Ammon's horn (tissue), 1 donor: ENCODE measurements around the gene AFF1.
"Not testable (repeated sequence)": the region's sequence is repeated elsewhere in the genome, so short reads cannot be mapped to it uniquely, and the experiment has no call there.

Experiments
- DNase-seq: peaks from one replicate; pipeline ENCODE4 v3.0.0-alpha.2; 2016; ENCODE audit warnings: low spot score

The AFF1 gene

DNA sequence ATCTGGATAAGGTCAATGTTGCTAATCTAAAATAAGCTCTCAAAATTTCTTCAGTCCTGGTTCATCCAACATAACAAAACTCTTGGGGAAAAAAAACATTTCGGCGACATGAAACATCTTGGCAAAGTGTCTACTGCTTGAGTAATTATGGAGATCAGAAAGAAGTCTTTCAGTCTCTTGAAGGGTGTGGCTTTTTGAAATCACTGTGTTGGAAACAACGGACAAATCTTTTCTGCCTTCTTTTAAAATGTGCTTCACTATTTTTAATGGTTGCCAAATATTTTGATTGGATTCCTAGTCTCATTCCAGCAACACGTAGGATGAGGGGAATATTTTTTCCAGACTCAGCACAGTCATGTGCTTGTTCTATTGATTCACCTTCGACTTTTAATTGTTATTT is 147.0 kb downstream of the AFF1 start:
- DNase-seq, result no peak

DNA sequence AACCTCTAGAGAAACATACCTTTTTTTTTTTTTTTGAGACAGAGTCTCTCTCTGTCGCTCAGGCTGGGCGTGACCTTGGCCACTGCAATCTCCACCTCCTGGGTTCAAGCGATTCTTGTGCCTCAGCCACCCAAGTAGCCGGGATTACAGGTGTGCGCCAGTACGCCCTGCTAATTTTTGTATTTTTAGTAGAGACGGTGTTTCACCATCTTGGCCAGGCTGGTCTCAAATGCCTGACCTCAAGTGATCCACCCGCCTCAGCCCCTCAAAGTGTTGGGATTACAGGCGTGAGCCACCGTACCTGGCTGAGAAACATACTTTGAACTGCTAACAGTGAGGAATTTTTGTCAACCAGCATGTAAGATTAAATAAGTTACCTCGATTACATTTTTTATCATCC is 150.9 kb downstream of the AFF1 start:
- not testable (repeated sequence) for DNase-seq

GRCh38 chr4:87086143-87086805 is 151.5 kb downstream of the AFF1 start:
- DNase-seq, result no peak

- DNase-seq, result no peak
Observed at GRCh38 chr4:87087015-87087414, 152.2 kb downstream of the AFF1 start.

DNA sequence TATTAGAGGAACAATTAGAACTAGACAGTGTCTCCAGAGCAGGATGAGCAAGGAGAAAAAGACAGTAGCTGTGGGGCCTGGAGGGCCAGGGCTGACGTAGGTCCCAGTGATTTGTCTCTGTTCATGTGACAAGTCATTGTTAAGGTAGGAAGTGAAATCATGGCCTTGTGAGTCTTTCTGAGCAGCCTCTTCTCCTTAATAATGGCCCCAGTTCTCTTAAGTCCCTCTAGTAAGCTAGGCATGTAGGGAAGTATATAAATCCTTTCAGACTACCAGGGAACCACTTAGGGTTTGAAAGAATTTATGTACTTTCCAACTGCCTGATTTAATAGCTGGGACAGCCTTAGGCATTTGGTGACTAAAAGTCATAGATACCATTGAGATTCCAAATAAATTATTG is 152.6 kb downstream of the AFF1 start:
- no peak for DNase-seq

- no peak for DNase-seq
Observed at GRCh38 chr4:87088186-87088585, 153.4 kb downstream of the AFF1 start.

DNA sequence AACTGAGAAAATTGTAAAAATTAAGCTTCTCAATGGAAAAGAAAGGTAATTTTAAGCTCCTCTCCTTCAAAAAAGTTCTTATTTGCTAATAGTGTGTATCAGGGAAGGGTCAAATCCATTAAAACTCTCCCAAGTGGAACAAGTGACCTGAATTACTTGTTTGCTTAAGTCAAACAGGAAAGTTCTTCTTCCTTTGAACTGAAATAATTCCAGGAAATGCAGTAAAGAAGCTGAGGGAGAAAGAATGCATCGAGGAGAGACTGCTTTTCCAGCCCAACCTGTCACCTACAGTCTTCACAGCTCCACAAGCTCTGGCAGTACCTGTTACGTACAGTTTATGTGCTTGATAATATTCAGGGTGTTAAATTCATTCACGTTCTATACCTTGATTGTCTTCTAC is 154.6 kb downstream of the AFF1 start:
- DNase-seq, result no peak

GRCh38 chr4:87090305-87090704 is 155.5 kb downstream of the AFF1 start:
- DNase-seq, result no peak

- peak; percentile 53 for DNase-seq
Observed at GRCh38 chr4:87092389-87093141, 157.8 kb downstream of the AFF1 start.

DNA sequence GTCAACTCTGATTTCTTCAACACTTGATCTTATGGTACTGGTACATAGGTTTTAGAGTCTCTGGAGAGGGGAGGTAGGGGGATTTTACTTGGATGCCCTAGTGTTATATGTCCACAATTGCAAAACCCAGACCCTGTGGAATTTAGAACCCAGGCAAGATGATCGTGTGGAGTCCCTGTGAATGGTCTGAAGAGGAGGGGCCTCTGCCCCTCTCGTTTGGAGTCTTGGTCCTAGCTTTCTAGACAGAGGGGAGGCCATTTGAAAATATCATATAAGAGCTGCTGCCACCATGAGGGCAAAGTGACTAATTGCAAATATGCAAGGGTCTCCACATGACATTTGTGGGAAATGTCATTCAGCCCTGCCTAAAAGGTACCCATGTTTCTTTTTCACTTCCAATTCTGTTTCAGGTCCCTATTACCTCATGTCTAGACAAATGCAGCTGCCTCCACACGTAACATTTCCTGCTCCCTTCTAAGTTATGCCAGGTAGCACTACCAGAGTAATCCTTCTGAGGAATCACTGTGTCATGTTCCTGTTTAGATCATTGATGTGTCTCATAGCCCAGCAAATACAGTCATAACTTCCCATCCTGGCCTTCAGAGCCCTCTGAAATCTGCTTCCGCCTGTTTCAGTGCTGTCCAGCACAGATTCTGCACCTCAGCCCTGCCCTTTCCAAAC is 158.8 kb downstream of the AFF1 start:
- DNase-seq, result peak; percentile 70

GRCh38 chr4:87097075-87097474 is 162.3 kb downstream of the AFF1 start:
- no peak for DNase-seq

- no peak for DNase-seq
Observed at GRCh38 chr4:87100168-87100567, 165.4 kb downstream of the AFF1 start.

- DNase-seq, result no peak
Observed at GRCh38 chr4:87101543-87102199, 166.9 kb downstream of the AFF1 start.

DNA sequence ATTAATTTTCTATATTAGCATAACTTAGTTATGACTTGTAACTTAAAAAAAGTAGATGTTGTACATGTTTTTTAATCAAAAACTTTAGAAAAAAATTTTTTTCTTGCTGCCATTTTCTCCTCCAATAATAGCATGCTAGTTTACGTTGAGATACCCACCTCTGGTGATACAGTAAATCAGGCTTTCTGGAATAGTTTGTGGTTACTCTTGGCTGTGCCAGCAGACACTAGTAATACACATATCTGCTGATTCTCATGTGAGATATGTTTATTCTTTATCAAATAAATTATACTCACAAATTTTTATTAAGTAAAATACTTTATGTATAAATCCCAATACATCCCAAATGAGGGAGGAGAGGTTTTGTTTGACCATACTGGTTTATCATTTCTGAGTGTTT is 168.3 kb downstream of the AFF1 start:
- no peak for DNase-seq

DNA sequence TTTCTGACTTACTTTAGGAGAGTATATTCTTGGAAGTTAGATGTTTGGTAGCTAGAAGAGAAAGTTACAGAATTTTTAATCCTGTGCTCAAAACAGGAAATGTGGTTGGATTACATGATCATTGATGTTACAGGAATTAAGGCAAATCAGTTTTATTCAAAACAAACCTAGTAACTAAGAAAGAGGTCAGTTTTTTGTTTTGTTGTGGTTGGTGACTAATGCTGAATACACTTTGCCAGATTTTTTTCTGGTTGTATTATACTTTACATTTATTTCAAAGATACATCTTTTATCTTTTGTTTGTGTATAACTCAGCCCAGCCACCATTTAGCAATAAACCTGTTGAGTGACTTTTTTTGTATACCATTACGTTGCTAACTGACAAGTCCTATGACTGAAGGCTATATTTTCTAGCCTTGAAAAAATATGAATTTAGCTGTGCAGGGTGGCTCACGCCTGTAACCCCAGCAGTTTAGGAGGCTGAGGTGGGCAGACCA is 168.9 kb downstream of the AFF1 start:
- DNase-seq, result no peak

DNA sequence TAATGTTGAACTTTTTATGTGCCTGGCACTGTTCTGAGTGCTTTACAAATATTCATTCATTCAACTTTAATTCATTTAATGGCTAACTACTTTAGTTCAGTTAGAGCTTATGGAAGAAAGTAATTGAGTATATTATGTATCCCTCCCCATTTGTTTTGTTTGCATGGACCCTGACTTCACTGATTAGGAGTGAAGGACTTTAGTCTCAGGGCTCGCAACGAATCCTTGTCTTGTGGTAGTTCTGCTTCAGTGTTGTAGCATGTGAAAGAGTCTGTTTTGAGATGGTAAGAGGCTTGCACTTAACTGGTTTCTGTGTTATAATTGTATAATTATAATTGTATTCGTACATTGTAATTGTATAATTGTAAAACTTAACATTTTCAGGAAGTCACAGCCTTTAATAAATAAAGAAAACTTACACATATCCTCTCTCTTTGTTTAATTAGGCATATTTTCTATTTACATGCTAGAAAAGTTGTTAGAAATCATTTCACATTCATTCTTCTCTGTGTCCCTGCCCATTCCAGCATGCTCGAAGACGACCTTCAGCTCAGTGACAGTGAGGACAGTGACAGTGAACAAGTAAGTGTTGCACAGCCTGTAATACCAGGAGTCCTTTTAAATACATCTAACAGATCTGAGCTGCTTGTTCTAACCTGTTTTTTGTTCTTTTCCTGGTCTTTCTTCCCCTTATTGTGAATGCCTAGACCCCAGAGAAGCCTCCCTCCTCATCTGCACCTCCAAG is 170.5 kb downstream of the AFF1 start:
- DNase-seq, result no peak

- no peak for DNase-seq
Observed at GRCh38 chr4:87108142-87108546, 173.3 kb downstream of the AFF1 start.

GRCh38 chr4:87109121-87109520 is 174.3 kb downstream of the AFF1 start:
- no peak for DNase-seq

- DNase-seq, result no peak
Observed at GRCh38 chr4:87109945-87110344, 175.1 kb downstream of the AFF1 start.

- DNase-seq, result no peak
Observed at GRCh38 chr4:87112063-87112462, 177.3 kb downstream of the AFF1 start.

DNA sequence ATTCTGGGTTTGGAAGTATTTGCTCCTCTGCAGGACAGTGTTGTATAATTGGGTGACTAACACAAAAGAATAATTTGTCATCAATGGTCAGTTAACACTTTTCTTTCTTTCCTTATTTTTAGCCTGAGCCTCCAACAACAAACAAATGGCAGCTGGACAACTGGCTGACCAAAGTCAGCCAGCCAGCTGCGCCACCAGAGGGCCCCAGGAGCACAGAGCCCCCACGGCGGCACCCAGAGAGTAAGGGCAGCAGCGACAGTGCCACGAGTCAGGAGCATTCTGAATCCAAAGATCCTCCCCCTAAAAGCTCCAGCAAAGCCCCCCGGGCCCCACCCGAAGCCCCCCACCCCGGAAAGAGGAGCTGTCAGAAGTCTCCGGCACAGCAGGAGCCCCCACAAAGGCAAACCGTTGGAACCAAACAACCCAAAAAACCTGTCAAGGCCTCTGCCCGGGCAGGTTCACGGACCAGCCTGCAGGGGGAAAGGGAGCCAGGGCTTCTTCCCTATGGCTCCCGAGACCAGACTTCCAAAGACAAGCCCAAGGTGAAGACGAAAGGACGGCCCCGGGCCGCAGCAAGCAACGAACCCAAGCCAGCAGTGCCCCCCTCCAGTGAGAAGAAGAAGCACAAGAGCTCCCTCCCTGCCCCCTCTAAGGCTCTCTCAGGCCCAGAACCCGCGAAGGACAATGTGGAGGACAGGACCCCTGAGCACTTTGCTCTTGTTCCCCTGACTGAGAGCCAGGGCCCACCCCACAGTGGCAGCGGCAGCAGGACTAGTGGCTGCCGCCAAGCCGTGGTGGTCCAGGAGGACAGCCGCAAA is 179.6 kb downstream of the AFF1 start:
- no peak for DNase-seq
